Vagina (tissue), 2 donors: Measurements from ENCODE around the gene AQP12A.

Experiments
- POLR2A ChIP-seq, 2 donors: fragments of 450-650 bp; IDR thresholded peaks; one replicate each; pipeline ENCODE4 v1.6.1; 2017; ENCODE audit warnings: antibody characterized with exemption in 2 of 2, mild to moderate bottlenecking in 2 of 2, moderate library complexity in 2 of 2
- POLR2AphosphoS5 ChIP-seq, 2 donors: sonication (generic); formaldehyde crosslinking; IDR thresholded peaks; one replicate each; pipeline ENCODE4 v1.9.0; 2017; ENCODE audit warnings: antibody characterized with exemption in 2 of 2, mild to moderate bottlenecking in 2 of 2, low read depth in 1 of 2; ENCODE audit not compliant: insufficient read depth in 1 of 2
- TF ChIP-seq, protein P1 (sequence below), 3 experiments: fragments of 450-650 bp in 2 of 3; fragments of 200-600 bp in 1 of 3; sonication (generic) in 1 of 3; IDR thresholded peaks; one replicate each; pipeline ENCODE4 v1.5.1; 2017 to 2019; ENCODE audit warnings: antibody characterized with exemption in 3 of 3, mild to moderate bottlenecking in 2 of 3, moderate library complexity in 2 of 3

DNA sequence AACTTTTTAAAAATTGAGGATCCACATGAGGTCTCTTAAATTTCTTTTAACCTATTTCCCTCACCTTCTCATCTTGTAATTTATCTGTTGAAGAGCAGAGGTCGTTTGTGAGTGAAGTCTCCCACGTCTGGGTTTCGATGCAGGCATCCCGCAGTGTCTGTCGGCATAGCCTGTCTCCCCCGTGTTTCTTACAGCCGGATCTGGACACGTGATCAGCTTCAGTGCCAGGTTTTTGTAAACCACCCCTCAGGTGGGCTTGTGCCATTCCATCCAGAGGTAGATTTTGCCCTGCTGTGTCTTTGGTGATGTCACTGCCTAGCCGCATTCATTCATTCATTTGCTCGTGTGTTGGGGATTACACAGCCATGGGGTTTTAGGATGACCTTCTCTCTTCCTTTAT lies 16.2 kb downstream of the AQP12A start:
- TF ChIP-seq, protein P1, sequence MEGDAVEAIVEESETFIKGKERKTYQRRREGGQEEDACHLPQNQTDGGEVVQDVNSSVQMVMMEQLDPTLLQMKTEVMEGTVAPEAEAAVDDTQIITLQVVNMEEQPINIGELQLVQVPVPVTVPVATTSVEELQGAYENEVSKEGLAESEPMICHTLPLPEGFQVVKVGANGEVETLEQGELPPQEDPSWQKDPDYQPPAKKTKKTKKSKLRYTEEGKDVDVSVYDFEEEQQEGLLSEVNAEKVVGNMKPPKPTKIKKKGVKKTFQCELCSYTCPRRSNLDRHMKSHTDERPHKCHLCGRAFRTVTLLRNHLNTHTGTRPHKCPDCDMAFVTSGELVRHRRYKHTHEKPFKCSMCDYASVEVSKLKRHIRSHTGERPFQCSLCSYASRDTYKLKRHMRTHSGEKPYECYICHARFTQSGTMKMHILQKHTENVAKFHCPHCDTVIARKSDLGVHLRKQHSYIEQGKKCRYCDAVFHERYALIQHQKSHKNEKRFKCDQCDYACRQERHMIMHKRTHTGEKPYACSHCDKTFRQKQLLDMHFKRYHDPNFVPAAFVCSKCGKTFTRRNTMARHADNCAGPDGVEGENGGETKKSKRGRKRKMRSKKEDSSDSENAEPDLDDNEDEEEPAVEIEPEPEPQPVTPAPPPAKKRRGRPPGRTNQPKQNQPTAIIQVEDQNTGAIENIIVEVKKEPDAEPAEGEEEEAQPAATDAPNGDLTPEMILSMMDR (IDR thresholded peaks at IDR 0.05): no peak
- TF ChIP-seq POLR2A (IDR thresholded peaks at IDR 0.05): no peak
- TF ChIP-seq POLR2AphosphoS5 (IDR thresholded peaks at IDR 0.05; ENCODE audit: insufficient read depth in 1 of 2, low read depth in 1 of 2): no peak
